Nucleus accumbens (tissue), 56 donors: ENCODE data around the gene LDB1.
A peak's percentile ranks its signal among the peaks of the same experiment; 100 is the strongest.

ENCODE experiments used
- DNase-seq, 56 donors: peaks; one replicate each; lab custom pipeline; 2025; lab: John Stamatoyannopoulos, UW

Gene LDB1

GRCh38 chr10:102066399-102067088 is 53.6 kb downstream of the LDB1 start:
- no peak for DNase-seq

GRCh38 chr10:102065561-102066398 is 54.4 kb downstream of the LDB1 start:
- DNase-seq: peak in 16 of 56 donors; percentile 9 to 43 (median 24)

- DNase-seq: peak in 54 of 56 donors; percentile 25 to 88 (median 70)
Measured at GRCh38 chr10:102064868-102065560, 55.2 kb downstream of the LDB1 start, which contains the start of gene HPS6. TSS of gene HPS6 (plus strand) at chr10:102065349. CDS start at chr10:102065475, 126 bp downstream.

GRCh38 chr10:102064503-102064867 is 55.7 kb downstream of the LDB1 start:
- DNase-seq: no peak

GRCh38 chr10:102059987-102060386 is 60.2 kb downstream of the LDB1 start:
- DNase-seq: no peak
